Ectodermal cell (in vitro differentiated cells): Measurements from ENCODE around the gene WWTR1.
A peak's percentile ranks its signal among the peaks of the same experiment; 100 is the strongest.

Experiments
- H3K27ac ChIP-seq: 2 replicates; pipeline ENCODE4 v1.7.0; 2013; ENCODE audit warnings: mild to moderate bottlenecking, low read depth, low read length; ENCODE audit not compliant: insufficient read depth, poor library complexity, severe bottlenecking
- H3K27me3 ChIP-seq: 2 replicates; pipeline ENCODE4 v1.7.0; 2013; ENCODE audit warnings: mild to moderate bottlenecking, low read length; ENCODE audit not compliant: insufficient read depth, control insufficient read depth, poor library complexity, severe bottlenecking
- H3K36me3 ChIP-seq: one replicate; pipeline ENCODE4 v1.7.0; 2013; ENCODE audit warnings: low read length; ENCODE audit not compliant: control insufficient read depth, insufficient read depth
- H3K4me1 ChIP-seq: one replicate; pipeline ENCODE4 v1.7.0; 2013; ENCODE audit warnings: low read length; ENCODE audit not compliant: control insufficient read depth, insufficient read depth
- H3K4me3 ChIP-seq: 2 replicates; pipeline ENCODE4 v1.7.0; 2013; ENCODE audit warnings: low read depth, low read length, control low read depth; ENCODE audit not compliant: insufficient read depth
- H3K9me3 ChIP-seq: 2 replicates; pipeline ENCODE4 v1.7.0; 2013; ENCODE audit warnings: mild to moderate bottlenecking, low read length, moderate library complexity; ENCODE audit not compliant: control insufficient read depth
- WGBS, 2 experiments: methylation state at CpG; one replicate each; pipeline ENCODE4 v1.1.7; 2013; ENCODE audit warnings: missing lambda C conversion rate in 2 of 2; 5-methylcytosine and 5-hydroxymethylcytosine counted together

WWTR1 gene

DNA sequence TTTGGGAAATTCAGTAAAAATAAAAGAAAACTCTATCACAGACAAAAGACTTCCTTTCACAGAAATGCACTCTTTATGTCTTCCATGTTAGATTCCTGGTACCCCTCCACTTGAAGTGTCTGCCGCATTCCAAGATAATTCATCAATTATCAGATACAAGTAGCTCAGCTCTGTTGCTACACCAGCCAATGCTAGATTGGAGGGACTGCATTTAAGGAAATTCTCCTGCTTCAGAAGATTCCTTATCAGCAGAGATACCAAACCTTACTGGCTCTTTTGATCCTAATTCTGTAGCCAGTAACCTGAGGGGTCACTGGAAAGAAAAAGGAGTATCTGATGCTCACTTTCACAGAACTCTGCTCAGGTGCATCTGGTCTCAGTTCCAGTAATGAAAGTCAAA lies 119.5 kb downstream of the WWTR1 start:
- H3K27ac ChIP-seq, result no peak overlapping the region
- peaks cover 55% of the 10 kb centered on the region for H3K4me1 ChIP-seq
- no peaks in the 10 kb centered on the region for H3K27me3 ChIP-seq
- WGBS, 2 experiments, result 96 to 100% methylated on average over 1 of the region's 1 CpG
- H3K36me3 ChIP-seq, result no peaks in the 10 kb centered on the region
- H3K9me3 ChIP-seq, result no peaks in the 10 kb centered on the region
- no peak overlapping the region for H3K4me3 ChIP-seq

GRCh38 chr3:149536429-149536828 lies 121.4 kb downstream of the WWTR1 start:
- no peak overlapping the region for H3K4me3 ChIP-seq
- no peaks in the 10 kb centered on the region for H3K9me3 ChIP-seq
- WGBS, 2 experiments, result 4 to 9% methylated on average over 11 of the region's 11 CpGs
- peak overlapping the region; percentile 71 for H3K27ac ChIP-seq
- no peaks in the 10 kb centered on the region for H3K36me3 ChIP-seq
- H3K27me3 ChIP-seq, result no peaks in the 10 kb centered on the region
- peaks cover 60% of the 10 kb centered on the region for H3K4me1 ChIP-seq

- H3K27ac ChIP-seq, result no peak overlapping the region
- no peak overlapping the region for H3K4me3 ChIP-seq
- H3K4me1 ChIP-seq, result peaks cover 51% of the 10 kb centered on the region
- no peaks in the 10 kb centered on the region for H3K9me3 ChIP-seq
- 77 to 86% methylated on average over 6 to 8 of the region's 8 CpGs for WGBS, 2 experiments
- no peaks in the 10 kb centered on the region for H3K36me3 ChIP-seq
- no peaks in the 10 kb centered on the region for H3K27me3 ChIP-seq
Measured at GRCh38 chr3:149535333-149535685, 122.5 kb downstream of the WWTR1 start.

DNA sequence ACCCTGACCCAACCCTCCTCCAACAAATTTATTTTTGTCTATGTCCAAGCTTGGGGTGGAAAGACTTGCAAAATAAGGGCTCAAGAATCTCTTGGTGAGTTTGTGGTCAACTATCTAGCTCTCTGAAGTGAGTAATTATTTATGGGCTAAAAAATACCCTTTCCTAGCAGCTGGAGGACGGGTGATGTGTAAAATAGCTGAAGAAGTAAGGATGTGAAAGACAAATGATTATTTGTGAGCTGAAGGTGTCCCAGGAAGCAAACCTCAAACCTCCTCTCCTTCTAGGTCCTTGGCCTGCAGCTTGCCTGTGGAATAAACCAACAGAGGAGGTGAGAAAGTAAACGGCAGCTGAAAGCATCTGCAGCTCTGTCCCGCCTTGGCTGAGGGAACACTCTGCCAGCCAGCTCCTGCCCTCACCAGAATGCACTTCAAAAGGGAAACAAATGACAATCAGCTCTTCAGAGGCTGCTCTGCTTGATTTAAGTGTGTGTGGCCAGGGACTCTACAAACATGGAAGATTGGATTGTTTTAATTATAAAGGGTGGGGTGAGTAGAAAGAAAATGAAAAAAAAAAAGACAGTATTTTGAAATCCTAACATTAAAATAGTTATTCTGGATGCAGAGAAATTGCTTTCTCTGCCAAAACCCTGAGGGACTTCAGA lies 123.0 kb downstream of the WWTR1 start:
- no peaks in the 10 kb centered on the region for H3K36me3 ChIP-seq
- WGBS, 2 experiments, result 27 to 41% methylated on average over 3 of the region's 3 CpGs
- peaks cover 46% of the 10 kb centered on the region for H3K4me1 ChIP-seq
- no peak overlapping the region for H3K4me3 ChIP-seq
- no peak overlapping the region for H3K27ac ChIP-seq
- H3K27me3 ChIP-seq, result no peaks in the 10 kb centered on the region
- H3K9me3 ChIP-seq, result no peaks in the 10 kb centered on the region

- WGBS, 2 experiments, result 91 to 92% methylated on average over 4 of the region's 4 CpGs
- H3K4me3 ChIP-seq, result no peak overlapping the region
Measured at GRCh38 chr3:149534082-149534481, 123.7 kb downstream of the WWTR1 start.

DNA sequence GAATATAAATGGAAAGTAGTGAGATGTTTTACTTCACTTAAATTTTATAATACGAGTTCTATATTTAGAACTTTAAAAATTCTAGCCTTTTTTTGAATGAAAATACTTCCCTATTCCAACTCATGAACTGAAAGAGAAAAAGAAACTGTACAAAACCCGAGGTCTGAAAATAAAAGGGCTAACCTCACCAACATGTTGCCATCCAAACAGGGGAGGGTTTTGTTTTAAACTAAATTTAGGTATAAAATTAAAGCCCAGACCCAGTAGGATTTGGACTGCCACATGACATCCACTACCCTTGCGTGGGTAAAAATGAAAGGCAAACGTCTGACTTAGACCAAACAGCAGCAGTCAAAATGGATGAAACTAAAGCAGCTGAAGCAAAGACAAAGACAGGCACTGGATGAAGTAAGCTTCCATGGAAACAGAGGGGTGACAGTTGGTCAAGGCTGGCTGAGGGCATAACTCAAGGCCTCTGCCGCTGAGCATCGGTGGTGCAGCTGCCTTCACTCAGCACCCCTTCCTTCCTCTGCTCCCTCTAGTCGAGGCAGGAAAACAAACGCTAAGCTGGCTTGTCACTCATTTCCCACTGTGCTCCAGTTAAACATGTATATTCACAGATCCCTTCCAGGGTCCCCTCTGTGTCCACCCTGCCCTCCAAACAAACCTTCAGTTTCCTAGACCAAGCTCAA lies 125.2 kb downstream of the WWTR1 start:
- H3K9me3 ChIP-seq, result no peaks in the 10 kb centered on the region
- H3K27me3 ChIP-seq, result no peaks in the 10 kb centered on the region
- 63 to 67% methylated on average over 6 to 7 of the region's 8 CpGs for WGBS, 2 experiments
- H3K36me3 ChIP-seq, result no peaks in the 10 kb centered on the region
- peaks cover 45% of the 10 kb centered on the region for H3K4me1 ChIP-seq
- no peak overlapping the region for H3K4me3 ChIP-seq
- peak overlapping the region; percentile 26 for H3K27ac ChIP-seq

More at GRCh38 chr3:149534082-149534481, 123.7 kb downstream of the WWTR1 start:
- Histone ChIP-seq H3K27ac (no peak overlapping the region), H3K36me3 (no peaks in the 10 kb centered on the region), H3K27me3 (no peaks in the 10 kb centered on the region), H3K9me3 (no peaks in the 10 kb centered on the region), H3K4me1 (peaks cover 45% of the 10 kb centered on the region)

- H3K9me3 ChIP-seq, result no peaks in the 10 kb centered on the region
- 92 to 100% methylated on average over 2 of the region's 2 CpGs for WGBS, 2 experiments
- no peak overlapping the region for H3K27ac ChIP-seq
- peaks cover 13% of the 10 kb centered on the region for H3K4me1 ChIP-seq
- H3K27me3 ChIP-seq, result no peaks in the 10 kb centered on the region
- no peaks in the 10 kb centered on the region for H3K36me3 ChIP-seq
- no peak overlapping the region for H3K4me3 ChIP-seq
Measured at GRCh38 chr3:149529099-149529498, 128.7 kb downstream of the WWTR1 start.

DNA sequence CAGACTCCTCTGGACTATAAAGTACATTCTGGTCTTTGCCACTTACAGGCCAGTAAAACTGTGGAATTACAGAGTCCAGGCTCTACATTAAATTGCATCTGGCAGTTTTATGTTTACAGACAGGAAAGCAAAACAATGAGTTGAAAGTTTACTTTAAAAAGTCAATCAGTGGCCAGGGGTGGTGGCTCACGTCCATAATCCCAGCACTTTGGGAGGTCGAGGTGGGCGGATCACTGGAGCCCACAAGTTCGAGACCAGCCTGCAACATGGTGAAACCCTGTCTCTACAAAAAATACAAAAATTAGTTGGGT lies 129.5 kb downstream of the WWTR1 start:
- H3K4me3 ChIP-seq, result no peak overlapping the region
- peaks cover 13% of the 10 kb centered on the region for H3K4me1 ChIP-seq
- no peaks in the 10 kb centered on the region for H3K27me3 ChIP-seq
- H3K36me3 ChIP-seq, result no peaks in the 10 kb centered on the region
- no peaks in the 10 kb centered on the region for H3K9me3 ChIP-seq
- no peak overlapping the region for H3K27ac ChIP-seq
- 82 to 86% methylated on average over 4 of the region's 4 CpGs for WGBS, 2 experiments

DNA sequence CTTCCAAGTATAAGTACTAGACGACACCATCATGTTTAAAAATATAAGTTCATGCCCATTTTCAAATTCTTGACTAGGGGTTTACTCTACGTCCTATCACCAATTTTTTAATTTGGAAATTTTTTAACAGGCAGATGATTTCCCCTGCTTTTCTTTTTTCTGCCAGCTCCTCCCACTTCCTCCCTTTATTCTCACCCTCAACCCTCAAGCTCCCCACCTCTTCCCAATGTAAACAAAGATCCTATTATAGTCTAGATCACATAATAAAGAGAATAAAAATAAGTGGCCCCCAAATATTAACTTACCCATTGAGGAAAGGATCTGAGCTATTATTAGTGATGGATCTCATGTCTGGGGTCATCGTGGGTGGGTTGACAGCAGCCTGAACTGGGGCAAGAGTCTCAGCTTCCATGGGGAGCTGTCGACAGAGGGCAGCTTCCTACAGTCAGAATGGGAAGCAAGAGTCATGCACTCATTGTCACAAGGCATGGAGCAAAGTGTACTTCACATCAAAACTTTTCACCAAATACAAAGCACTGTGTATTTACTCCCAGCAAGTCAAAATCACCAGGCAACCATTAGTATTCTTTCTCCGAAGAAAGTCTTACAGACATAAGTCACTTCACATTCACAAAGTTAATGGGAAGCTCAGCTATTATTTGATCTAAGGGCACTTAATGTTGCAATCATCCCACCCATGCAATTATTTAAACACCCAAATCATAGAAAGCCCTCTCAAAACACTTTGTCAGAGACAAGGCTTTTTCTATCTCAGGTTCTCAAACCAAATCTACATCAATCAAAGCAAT lies 130.1 kb downstream of the WWTR1 start:
- no peak overlapping the region for H3K4me3 ChIP-seq
- no peak overlapping the region for H3K27ac ChIP-seq
- WGBS, 2 experiments, result 65 to 74% methylated on average over 5 of the region's 5 CpGs
- no peaks in the 10 kb centered on the region for H3K9me3 ChIP-seq
- no peaks in the 10 kb centered on the region for H3K27me3 ChIP-seq
- peaks cover 9% of the 10 kb centered on the region for H3K4me1 ChIP-seq
- no peaks in the 10 kb centered on the region for H3K36me3 ChIP-seq

- peaks cover 3% of the 10 kb centered on the region for H3K4me1 ChIP-seq
- no peak overlapping the region for H3K4me3 ChIP-seq
- peaks cover 5% of the 10 kb centered on the region for H3K36me3 ChIP-seq
- H3K27me3 ChIP-seq, result no peaks in the 10 kb centered on the region
- WGBS, 2 experiments, result 93 to 94% methylated on average over 11 of the region's 11 CpGs
- H3K27ac ChIP-seq, result no peak overlapping the region
- no peaks in the 10 kb centered on the region for H3K9me3 ChIP-seq
Measured at GRCh38 chr3:149523512-149524299, 134.1 kb downstream of the WWTR1 start.
